Hepatocyte (in vitro differentiated cells): ENCODE data around the gene PSD. TPM values are rescaled to one million over a fixed set of nuclear protein-coding genes. Genes with fewer than 3 reads are reported as not detected.

ENCODE experiments used
- DNase-seq: peaks from one replicate; pipeline ENCODE4 v3.0.0-alpha.2; 2016; ENCODE audit warnings: low spot score
- H2AFZ ChIP-seq: fragments of 200-600 bp; sonication (generic); 2 replicates; pipeline ENCODE4 v1.6.0; 2016; ENCODE audit warnings: antibody characterized with exemption, mild to moderate bottlenecking
- H3K27ac ChIP-seq: fragments of 200-600 bp; sonication (generic); 2 replicates; pipeline ENCODE4 v1.5.1; 2016; ENCODE audit warnings: mild to moderate bottlenecking
- H3K27me3 ChIP-seq: fragments of 200-600 bp; sonication (generic); 2 replicates; pipeline ENCODE4 v1.6.1; 2016
- H3K36me3 ChIP-seq: fragments of 200-600 bp; sonication (generic); replicated peaks from 2 replicates; pipeline ENCODE4 v1.5.1; 2016; ENCODE audit warnings: low read depth; ENCODE audit not compliant: insufficient read depth
- H3K4me1 ChIP-seq: fragments of 200-600 bp; sonication (generic); 2 replicates; pipeline ENCODE4 v1.5.1; 2016; ENCODE audit warnings: mild to moderate bottlenecking, moderate library complexity; ENCODE audit not compliant: insufficient read depth
- H3K4me2 ChIP-seq: fragments of 200-600 bp; sonication (generic); 2 replicates; pipeline ENCODE4 v1.6.0; 2016
- H3K4me3 ChIP-seq: fragments of 200-600 bp; sonication (generic); 2 replicates; pipeline ENCODE4 v1.5.1; 2016; ENCODE audit warnings: mild to moderate bottlenecking
- H3K79me2 ChIP-seq: fragments of 200-600 bp; sonication (generic); 2 replicates; pipeline ENCODE4 v1.6.0; 2017; ENCODE audit warnings: mild to moderate bottlenecking
- H3K9me2 ChIP-seq: fragments of 200-600 bp; sonication (generic); replicated peaks from 2 replicates; pipeline ENCODE4 v1.6.0; 2017; ENCODE audit warnings: mild to moderate bottlenecking; ENCODE audit not compliant: insufficient read depth
- H3K9me3 ChIP-seq: fragments of 200-600 bp; sonication (generic); 2 replicates; pipeline ENCODE4 v1.5.1; 2016; ENCODE audit warnings: low read depth, mild to moderate bottlenecking
- H4K20me1 ChIP-seq: fragments of 200-600 bp; sonication (generic); 2 replicates; pipeline ENCODE4 v1.6.0; 2016; ENCODE audit warnings: mild to moderate bottlenecking; ENCODE audit not compliant: insufficient read depth, poor library complexity, severe bottlenecking
- CTCF ChIP-seq: fragments of 200-600 bp; sonication (generic); IDR thresholded peaks from 2 replicates; pipeline ENCODE4 v1.5.1; 2016; ENCODE audit warnings: antibody characterized with exemption, mild to moderate bottlenecking; ENCODE audit not compliant: poor library complexity
- EZH2 ChIP-seq: fragments of 200-600 bp; sonication (generic); IDR thresholded peaks from 2 replicates; pipeline ENCODE4 v1.6.1; 2016; ENCODE audit warnings: antibody characterized with exemption, mild to moderate bottlenecking, borderline replicate concordance
- EZH2phosphoT487 ChIP-seq: fragments of 200-600 bp; sonication (generic); IDR thresholded peaks from one replicate; pipeline ENCODE4 v1.6.1; 2018; ENCODE audit warnings: antibody characterized with exemption, mild to moderate bottlenecking, low read depth, moderate library complexity; ENCODE audit not compliant: unreplicated experiment, severe bottlenecking
- WGBS: methylation state at CpG from one replicate; pipeline ENCODE4 v1.1.6; 2016; ENCODE audit warnings: low lambda C conversion rate; ENCODE audit errors: missing lambda C conversion rate; 5-methylcytosine and 5-hydroxymethylcytosine counted together
- polyA plus RNA-seq: library from polyadenylated mRNA; unstranded; fragments of >200 nt; fragmentation: Nextera tagmentation; extraction: Ambion mirVana; gene quantifications from 2 replicates; pipeline ENCODE4 v1.2.1, GENCODE V29; 2016
- total RNA-seq: library from RNA; depleted of rRNA; stranded (reverse); fragments of >200 nt; gene quantifications from 2 replicates; pipeline ENCODE4 v1.2.3, GENCODE V29; 2014

Gene PSD
- total and polyA plus RNA-seq, 2 experiments from 2014 or later, result 13.1 to 20.1 TPM

GRCh38 chr10:102451105-102451969 lies 32.8 kb upstream of the PSD start, which contains the start of gene C10orf95:
C10orf95 (minus strand) TSS chr10:102451543; CDS start chr10:102451093, 450 bp downstream.
- no peaks in the 10 kb centered on the region for H4K20me1 ChIP-seq
- DNase-seq, result peak; percentile 61
- no peaks in the 10 kb centered on the region for H3K9me3 ChIP-seq
- H3K27ac ChIP-seq, result peak within 1 kb of the TSS; percentile 96
- peaks cover 19% of the 10 kb centered on the region for H3K79me2 ChIP-seq
- no peak for TF ChIP-seq CTCF
- no peaks in the 10 kb centered on the region for H3K9me2 ChIP-seq
- WGBS, result 25% methylated on average over 28 of the region's 28 CpGs
- H3K4me1 ChIP-seq, result peaks cover 32% of the 10 kb centered on the region
- no peaks in the 10 kb centered on the region for H3K27me3 ChIP-seq
- peak within 1 kb of the TSS; percentile 98 for H3K4me2 ChIP-seq
- H3K4me3 ChIP-seq, result peak within 1 kb of the TSS; percentile 60
- H3K36me3 ChIP-seq, result no peaks in the 10 kb centered on the region
- peak within 1 kb of the TSS; percentile 96 for H2AFZ ChIP-seq

- H4K20me1 ChIP-seq, result no peaks in the 10 kb centered on the region
- peak overlapping the region; percentile 98 for H3K4me2 ChIP-seq
- H3K9me2 ChIP-seq, result no peaks in the 10 kb centered on the region
- no peaks in the 10 kb centered on the region for H3K27me3 ChIP-seq
- peak overlapping the region; percentile 96 for H3K27ac ChIP-seq
- H3K9me3 ChIP-seq, result no peaks in the 10 kb centered on the region
- H3K4me1 ChIP-seq, result peaks cover 27% of the 10 kb centered on the region
- H2AFZ ChIP-seq, result peak overlapping the region; percentile 96
- H3K79me2 ChIP-seq, result peaks cover 19% of the 10 kb centered on the region
- no peak for TF ChIP-seq EZH2phosphoT487
- no peak for TF ChIP-seq CTCF
- no peak for TF ChIP-seq EZH2
- H3K4me3 ChIP-seq, result peak overlapping the region; percentile 60
- 1% methylated on average over 78 of the region's 104 CpGs for WGBS
- peak; percentile 89 for DNase-seq
- H3K36me3 ChIP-seq, result no peaks in the 10 kb centered on the region
Observed at GRCh38 chr10:102450374-102451104, 32.0 kb upstream of the PSD start.

GRCh38 chr10:102450124-102450373 lies 31.5 kb upstream of the PSD start:
- H3K4me3 ChIP-seq, result peak overlapping the region; percentile 60
- TF ChIP-seq EZH2phosphoT487, result no peak
- TF ChIP-seq CTCF, result no peak
- TF ChIP-seq EZH2, result no peak
- no peak for DNase-seq
- H3K27me3 ChIP-seq, result no peaks in the 10 kb centered on the region
- peak overlapping the region; percentile 96 for H3K27ac ChIP-seq
- H4K20me1 ChIP-seq, result no peaks in the 10 kb centered on the region
- H3K36me3 ChIP-seq, result no peaks in the 10 kb centered on the region
- no peaks in the 10 kb centered on the region for H3K9me2 ChIP-seq
- peaks cover 23% of the 10 kb centered on the region for H3K4me1 ChIP-seq
- H3K79me2 ChIP-seq, result peaks cover 19% of the 10 kb centered on the region
- WGBS, result 0% methylated on average over 11 of the region's 11 CpGs
- H3K4me2 ChIP-seq, result peak overlapping the region; percentile 98
- peak overlapping the region; percentile 96 for H2AFZ ChIP-seq
- no peaks in the 10 kb centered on the region for H3K9me3 ChIP-seq
